Trophoblast cell (in vitro differentiated cells and primary cell): ENCODE results near the gene ZNF212.
A peak's percentile ranks its signal among the peaks of the same experiment; 100 is the strongest.

Experiments used
- DNase-seq, 2 donors: peaks; one replicate each; pipeline ENCODE4 v3.0.0-alpha.2; 2016
- H2AFZ ChIP-seq: 2 replicates; pipeline ENCODE4 v1.6.1; 2013; ENCODE audit warnings: low read length, moderate library complexity, mild to moderate bottlenecking; ENCODE audit not compliant: insufficient read depth, poor library complexity
- H2AK5ac ChIP-seq: 2 replicates; pipeline ENCODE4 v1.6.1; 2013; ENCODE audit warnings: mild to moderate bottlenecking, low read length
- H2BK120ac ChIP-seq: 2 replicates; pipeline ENCODE4 v1.6.1; 2013; ENCODE audit warnings: low read length, mild to moderate bottlenecking, moderate library complexity; ENCODE audit not compliant: insufficient read depth, poor library complexity
- H2BK12ac ChIP-seq: 2 replicates; pipeline ENCODE4 v1.6.1; 2013; ENCODE audit warnings: mild to moderate bottlenecking, low read length, moderate library complexity
- H2BK5ac ChIP-seq: 2 replicates; pipeline ENCODE4 v1.6.1; 2013; ENCODE audit warnings: low read length, low read depth, moderate library complexity, mild to moderate bottlenecking; ENCODE audit not compliant: poor library complexity
- H3K14ac ChIP-seq: 2 replicates; pipeline ENCODE4 v1.6.1; 2013; ENCODE audit warnings: mild to moderate bottlenecking, low read length
- H3K18ac ChIP-seq: 2 replicates; pipeline ENCODE4 v1.6.1; 2013; ENCODE audit warnings: mild to moderate bottlenecking, low read length
- H3K23ac ChIP-seq: 2 replicates; pipeline ENCODE4 v1.6.1; 2013; ENCODE audit warnings: low read length
- H3K27ac ChIP-seq: 2 replicates; pipeline ENCODE4 v1.5.1; 2013; ENCODE audit warnings: low read depth, mild to moderate bottlenecking, inconsistent platforms, low read length, moderate library complexity
- H3K27me3 ChIP-seq: 2 replicates; pipeline ENCODE4 v1.6.1; 2013; ENCODE audit warnings: inconsistent platforms, mild to moderate bottlenecking, low read length, moderate library complexity; ENCODE audit not compliant: insufficient read depth
- H3K36me3 ChIP-seq, 2 experiments: 1 replicate in 1 of 2; 2 replicates in 1 of 2; pipeline ENCODE4 v1.6.1; 2013; ENCODE audit warnings: low read length in 2 of 2, mild to moderate bottlenecking in 2 of 2, moderate library complexity in 1 of 2; ENCODE audit not compliant: insufficient read depth in 2 of 2, control insufficient read depth in 1 of 2
- H3K4ac ChIP-seq: 2 replicates; pipeline ENCODE4 v1.6.1; 2013; ENCODE audit warnings: low read depth, mild to moderate bottlenecking, low read length, moderate library complexity
- H3K4me1 ChIP-seq, 2 experiments: 1 replicate in 1 of 2; 2 replicates in 1 of 2; pipeline ENCODE4 v1.6.1; 2013; ENCODE audit warnings: low read length in 2 of 2, mild to moderate bottlenecking in 2 of 2, moderate library complexity in 1 of 2; ENCODE audit not compliant: insufficient read depth in 2 of 2, control insufficient read depth in 1 of 2
- H3K4me2 ChIP-seq: 2 replicates; pipeline ENCODE4 v1.6.1; 2013; ENCODE audit warnings: inconsistent platforms, mild to moderate bottlenecking, low read length, moderate library complexity
- H3K4me3 ChIP-seq: 2 replicates; pipeline ENCODE4 v1.5.1; 2013; ENCODE audit warnings: mild to moderate bottlenecking, low read depth, low read length, inconsistent platforms
- H3K79me1 ChIP-seq: one replicate; pipeline ENCODE4 v1.6.1; 2013; ENCODE audit warnings: low read length
- H3K79me2 ChIP-seq: 2 replicates; pipeline ENCODE4 v1.6.1; 2013; ENCODE audit warnings: low read length, mild to moderate bottlenecking; ENCODE audit not compliant: control insufficient read depth, insufficient read depth, poor library complexity
- H3K9ac ChIP-seq: 2 replicates; pipeline ENCODE4 v1.6.1; 2013; ENCODE audit warnings: mild to moderate bottlenecking, low read length
- H3K9me3 ChIP-seq: 2 replicates; pipeline ENCODE4 v1.6.1; 2013; ENCODE audit warnings: low read depth, mild to moderate bottlenecking, control low read depth, inconsistent platforms, low read length; ENCODE audit not compliant: insufficient read depth
- H4K12ac ChIP-seq: 2 replicates; pipeline ENCODE4 v1.6.1; 2013; ENCODE audit warnings: low read depth, mild to moderate bottlenecking, low read length, moderate library complexity
- H4K8ac ChIP-seq: 2 replicates; pipeline ENCODE4 v1.6.1; 2013; ENCODE audit warnings: low read depth, mild to moderate bottlenecking, low read length, moderate library complexity
- H4K91ac ChIP-seq: one replicate; pipeline ENCODE4 v1.6.1; 2013; ENCODE audit warnings: low read depth, mild to moderate bottlenecking, low read length, moderate library complexity
- WGBS: extraction: QIAGEN DNeasy Blood & Tissue Kit; methylation state at CpG from one replicate; pipeline ENCODE4 v1.1.7; 2013; ENCODE audit warnings: missing lambda C conversion rate; ENCODE audit not compliant: insufficient read length, insufficient coverage; ENCODE audit errors: extremely low coverage; 5-methylcytosine and 5-hydroxymethylcytosine counted together

ZNF212 gene

DNA sequence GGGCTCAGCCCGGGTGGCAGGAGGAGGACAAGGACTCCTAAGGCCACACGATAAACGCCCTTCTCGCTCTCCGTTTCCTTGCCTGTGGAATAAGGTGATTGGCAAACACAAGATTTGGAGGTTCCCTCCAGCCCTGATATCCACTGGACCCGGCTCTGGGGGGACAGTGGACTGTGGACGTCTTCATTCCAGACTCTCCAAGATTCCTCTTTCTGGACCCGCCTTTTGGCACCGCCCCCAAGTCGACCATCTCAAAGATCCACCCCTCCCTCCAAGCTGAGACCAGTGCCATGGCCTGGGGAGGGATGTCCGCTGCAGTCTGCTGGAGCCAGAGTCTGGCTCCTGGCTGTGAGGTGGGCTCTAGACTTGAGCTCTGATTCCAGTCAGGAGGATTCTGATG, 46.2 kb downstream of the ZNF212 start:
- H3K27me3 ChIP-seq, result no peaks in the 10 kb centered on the region
- no peak overlapping the region for H3K4ac ChIP-seq
- no peak overlapping the region for H3K27ac ChIP-seq
- peaks cover 2% of the 10 kb centered on the region for H3K79me2 ChIP-seq
- no CpG with 5 or more reads among the region's 11 CpGs for WGBS
- peak overlapping the region; percentile 82 for H3K4me3 ChIP-seq
- H3K36me3 ChIP-seq, result peaks cover 16 to 22% of the 10 kb centered on the region in 2 experiments
- peak overlapping the region; percentile 44 for H3K23ac ChIP-seq
- H4K91ac ChIP-seq, result no peak overlapping the region
- H3K18ac ChIP-seq, result no peak overlapping the region
- H3K14ac ChIP-seq, result no peak overlapping the region
- H3K9ac ChIP-seq, result peak overlapping the region; percentile 39
- peak overlapping the region; percentile 61 for H2AFZ ChIP-seq
- no peak overlapping the region for H2AK5ac ChIP-seq
- H4K8ac ChIP-seq, result peak overlapping the region; percentile 49
- no peak overlapping the region for H4K12ac ChIP-seq
- H3K4me2 ChIP-seq, result peak overlapping the region; percentile 99
- peak in 1 of 2 donors; percentile 30 for DNase-seq
- H2BK5ac ChIP-seq, result no peak overlapping the region
- no peaks in the 10 kb centered on the region for H3K9me3 ChIP-seq
- no peaks in the 10 kb centered on the region for H3K79me1 ChIP-seq
- H2BK12ac ChIP-seq, result no peak overlapping the region
- H3K4me1 ChIP-seq, result peaks cover 9 to 16% of the 10 kb centered on the region in 2 experiments
- H2BK120ac ChIP-seq, result no peak overlapping the region

DNA sequence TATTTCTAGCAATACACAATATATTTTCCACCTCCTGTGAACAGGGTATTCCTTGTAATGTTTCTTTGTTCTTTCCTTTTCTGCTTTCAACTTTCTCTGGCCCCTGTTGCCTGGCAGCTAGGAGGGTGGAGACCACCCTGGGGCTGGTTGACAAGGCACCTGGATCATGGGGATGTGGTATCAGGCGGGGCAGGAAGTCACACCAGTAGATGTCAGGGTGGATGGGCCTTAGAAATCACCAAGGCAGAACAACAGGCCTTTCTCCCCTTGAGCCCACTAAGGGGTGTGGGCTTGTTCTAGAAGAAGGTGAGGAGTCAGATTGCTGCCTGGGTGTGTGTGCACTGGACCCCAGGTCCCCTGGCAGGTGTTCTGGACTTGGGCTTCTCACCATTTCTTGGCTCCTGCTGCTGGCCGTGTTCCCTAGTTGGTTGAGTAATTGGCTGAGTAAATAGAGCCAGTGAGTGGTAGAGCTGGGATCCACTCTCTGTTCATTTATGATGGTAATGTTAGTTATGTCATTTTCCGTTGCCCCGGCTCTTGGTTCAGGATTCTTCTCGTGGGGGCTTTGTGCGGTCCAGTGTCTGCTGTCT, 47.5 kb downstream of the ZNF212 start:
- no peaks in the 10 kb centered on the region for H3K79me1 ChIP-seq
- H3K27me3 ChIP-seq, result no peaks in the 10 kb centered on the region
- no peak overlapping the region for H4K12ac ChIP-seq
- DNase-seq, result no peak
- no peak overlapping the region for H4K91ac ChIP-seq
- no peak overlapping the region for H3K9ac ChIP-seq
- H3K27ac ChIP-seq, result no peak overlapping the region
- no peak overlapping the region for H3K23ac ChIP-seq
- peaks cover 9 to 16% of the 10 kb centered on the region in 2 experiments for H3K4me1 ChIP-seq
- no peak overlapping the region for H3K4me2 ChIP-seq
- no peak overlapping the region for H3K14ac ChIP-seq
- no peaks in the 10 kb centered on the region for H3K9me3 ChIP-seq
- no peak overlapping the region for H2AFZ ChIP-seq
- no peak overlapping the region for H2BK12ac ChIP-seq
- H2AK5ac ChIP-seq, result no peak overlapping the region
- no peak overlapping the region for H2BK5ac ChIP-seq
- peaks cover 2% of the 10 kb centered on the region for H3K79me2 ChIP-seq
- WGBS, result no CpG with 5 or more reads among the region's 6 CpGs
- H4K8ac ChIP-seq, result no peak overlapping the region
- H3K18ac ChIP-seq, result no peak overlapping the region
- H2BK120ac ChIP-seq, result no peak overlapping the region
- H3K4me3 ChIP-seq, result no peak overlapping the region
- H3K36me3 ChIP-seq, result peaks cover 4 to 10% of the 10 kb centered on the region in 2 experiments
- H3K4ac ChIP-seq, result no peak overlapping the region

DNA sequence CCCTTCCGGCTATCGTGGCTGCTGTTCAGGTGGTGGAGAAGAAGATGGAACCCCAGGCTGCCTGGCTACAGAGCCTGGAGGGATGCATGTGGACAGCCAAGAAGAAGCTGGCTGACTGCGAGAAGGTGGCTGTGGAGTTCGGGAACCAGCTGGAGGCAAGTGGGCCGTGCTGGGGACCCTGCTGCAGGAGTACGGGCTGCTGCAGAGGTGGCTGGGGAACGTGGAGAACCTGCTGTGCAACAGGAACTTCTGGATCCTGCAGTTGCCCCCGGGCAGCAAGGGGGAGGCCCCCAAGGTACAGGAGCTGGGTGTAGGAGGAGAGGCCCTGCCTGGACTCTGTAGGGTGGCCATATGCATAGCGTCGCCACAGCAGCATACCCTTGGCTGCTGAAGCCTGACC, 48.2 kb downstream of the ZNF212 start:
- H3K36me3 ChIP-seq, result peaks cover 0 to 6% of the 10 kb centered on the region in 2 experiments
- no peak overlapping the region for H3K23ac ChIP-seq
- no peak overlapping the region for H3K9ac ChIP-seq
- H3K4ac ChIP-seq, result no peak overlapping the region
- no peak overlapping the region for H2AK5ac ChIP-seq
- no peak overlapping the region for H3K18ac ChIP-seq
- H3K4me1 ChIP-seq, result peaks cover 9 to 16% of the 10 kb centered on the region in 2 experiments
- H3K4me3 ChIP-seq, result no peak overlapping the region
- DNase-seq, result peak in 1 of 2 donors; percentile 52
- no peak overlapping the region for H4K8ac ChIP-seq
- H3K4me2 ChIP-seq, result no peak overlapping the region
- H3K79me2 ChIP-seq, result peaks cover 2% of the 10 kb centered on the region
- H3K27me3 ChIP-seq, result no peaks in the 10 kb centered on the region
- H3K27ac ChIP-seq, result no peak overlapping the region
- no peak overlapping the region for H4K91ac ChIP-seq
- no peak overlapping the region for H2BK5ac ChIP-seq
- no peaks in the 10 kb centered on the region for H3K9me3 ChIP-seq
- no peaks in the 10 kb centered on the region for H3K79me1 ChIP-seq
- no peak overlapping the region for H3K14ac ChIP-seq
- no peak overlapping the region for H4K12ac ChIP-seq
- WGBS, result no CpG with 5 or more reads among the region's 10 CpGs
- no peak overlapping the region for H2AFZ ChIP-seq
- no peak overlapping the region for H2BK12ac ChIP-seq
- H2BK120ac ChIP-seq, result no peak overlapping the region

DNA sequence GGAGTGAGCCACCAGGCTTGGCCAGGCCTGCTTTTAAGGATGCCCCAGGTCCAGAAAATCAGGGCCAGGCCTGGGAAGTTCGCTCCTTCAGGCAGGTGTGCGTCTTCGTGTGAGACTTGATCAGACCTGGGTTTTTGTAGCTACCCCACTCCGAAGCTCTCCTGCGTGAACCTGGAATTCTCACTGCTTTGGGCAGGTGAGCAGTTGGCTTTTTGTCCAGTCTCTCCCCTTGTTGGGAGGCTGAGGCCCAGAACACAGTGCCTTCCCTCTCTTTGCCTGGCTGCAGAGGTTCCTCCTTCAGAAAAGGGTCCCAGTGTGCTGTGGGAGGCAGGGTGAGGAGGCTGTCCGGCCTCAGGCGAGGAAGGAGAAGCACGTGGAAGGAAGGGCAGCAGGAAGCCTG, 49.8 kb downstream of the ZNF212 start:
- Histone ChIP-seq H3K4me3 (no peak overlapping the region), H4K8ac (no peak overlapping the region), H4K91ac (no peak overlapping the region), H3K27me3 (no peaks in the 10 kb centered on the region), H3K79me2 (peaks cover 2% of the 10 kb centered on the region), H4K12ac (no peak overlapping the region), H3K18ac (no peak overlapping the region), H3K27ac (no peak overlapping the region), H3K4me2 (no peak overlapping the region), H3K14ac (no peak overlapping the region), H2AFZ (no peak overlapping the region), H3K79me1 (no peaks in the 10 kb centered on the region), H3K9me3 (no peaks in the 10 kb centered on the region), H3K4ac (no peak overlapping the region), H2BK120ac (no peak overlapping the region), H2BK5ac (no peak overlapping the region), H3K23ac (no peak overlapping the region), H2AK5ac (no peak overlapping the region), H2BK12ac (no peak overlapping the region), H3K9ac (no peak overlapping the region), H3K36me3 (peaks cover 0 to 2% of the 10 kb centered on the region in 2 experiments), H3K4me1 (peaks cover 9 to 16% of the 10 kb centered on the region in 2 experiments)
- no peak for DNase-seq
- no CpG with 5 or more reads among the region's 8 CpGs for WGBS
